ENCODE data around the gene BCL7A. TPM values are rescaled to one million over a fixed set of nuclear protein-coding genes. Genes with fewer than 3 reads are reported as not detected.

The BCL7A gene
- total and polyA plus RNA-seq, 9 of the 15 experiments (the other 6 are each of a cell fraction or from before 2014, with no cell fraction given), result 0.25 to 21.9 (median 14.9) TPM

GRCh38 chr12:122078141-122079032, 56.7 kb downstream of the BCL7A start, which contains the start of gene MLXIP (continued):
- TF ChIP-seq FOXP4 (CRISPR knock-in tag; IDR thresholded peaks at IDR 0.05; ENCODE audit: borderline replicate concordance) (no peak), ESRRB (CRISPR knock-in tag; IDR thresholded peaks at IDR 0.05; ENCODE audit: borderline replicate concordance) (no peak), ZNF830 (CRISPR knock-in tag; IDR thresholded peaks at IDR 0.05) (no peak), GTF2F1 (IDR thresholded peaks at IDR 0.05; ENCODE audit: low read depth, low read length) (no peak), ZNF311 (CRISPR knock-in tag; IDR thresholded peaks at IDR 0.05) (no peak), NFE2L1 (tag; IDR thresholded peaks at IDR 0.05; ENCODE audit: borderline replicate concordance, low read depth) (no peak), RNF2 (IDR thresholded peaks at IDR 0.05) (peak; percentile 76), E4F1 (CRISPR knock-in tag; IDR thresholded peaks at IDR 0.05; ENCODE audit: borderline replicate concordance) (no peak), HDAC2 (IDR thresholded peaks at IDR 0.05) (no peak)
- TF ChIP-seq, protein P1, sequence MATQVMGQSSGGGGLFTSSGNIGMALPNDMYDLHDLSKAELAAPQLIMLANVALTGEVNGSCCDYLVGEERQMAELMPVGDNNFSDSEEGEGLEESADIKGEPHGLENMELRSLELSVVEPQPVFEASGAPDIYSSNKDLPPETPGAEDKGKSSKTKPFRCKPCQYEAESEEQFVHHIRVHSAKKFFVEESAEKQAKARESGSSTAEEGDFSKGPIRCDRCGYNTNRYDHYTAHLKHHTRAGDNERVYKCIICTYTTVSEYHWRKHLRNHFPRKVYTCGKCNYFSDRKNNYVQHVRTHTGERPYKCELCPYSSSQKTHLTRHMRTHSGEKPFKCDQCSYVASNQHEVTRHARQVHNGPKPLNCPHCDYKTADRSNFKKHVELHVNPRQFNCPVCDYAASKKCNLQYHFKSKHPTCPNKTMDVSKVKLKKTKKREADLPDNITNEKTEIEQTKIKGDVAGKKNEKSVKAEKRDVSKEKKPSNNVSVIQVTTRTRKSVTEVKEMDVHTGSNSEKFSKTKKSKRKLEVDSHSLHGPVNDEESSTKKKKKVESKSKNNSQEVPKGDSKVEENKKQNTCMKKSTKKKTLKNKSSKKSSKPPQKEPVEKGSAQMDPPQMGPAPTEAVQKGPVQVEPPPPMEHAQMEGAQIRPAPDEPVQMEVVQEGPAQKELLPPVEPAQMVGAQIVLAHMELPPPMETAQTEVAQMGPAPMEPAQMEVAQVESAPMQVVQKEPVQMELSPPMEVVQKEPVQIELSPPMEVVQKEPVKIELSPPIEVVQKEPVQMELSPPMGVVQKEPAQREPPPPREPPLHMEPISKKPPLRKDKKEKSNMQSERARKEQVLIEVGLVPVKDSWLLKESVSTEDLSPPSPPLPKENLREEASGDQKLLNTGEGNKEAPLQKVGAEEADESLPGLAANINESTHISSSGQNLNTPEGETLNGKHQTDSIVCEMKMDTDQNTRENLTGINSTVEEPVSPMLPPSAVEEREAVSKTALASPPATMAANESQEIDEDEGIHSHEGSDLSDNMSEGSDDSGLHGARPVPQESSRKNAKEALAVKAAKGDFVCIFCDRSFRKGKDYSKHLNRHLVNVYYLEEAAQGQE (IDR thresholded peaks at IDR 0.05; ENCODE audit: borderline replicate concordance), result peak; percentile 21; the same call in 1 of the 2 replicates
- TF ChIP-seq, protein P1 (CRISPR knock-in tag; IDR thresholded peaks at IDR 0.05; ENCODE audit: low read depth), result no peak
- TF ChIP-seq, protein P2, sequence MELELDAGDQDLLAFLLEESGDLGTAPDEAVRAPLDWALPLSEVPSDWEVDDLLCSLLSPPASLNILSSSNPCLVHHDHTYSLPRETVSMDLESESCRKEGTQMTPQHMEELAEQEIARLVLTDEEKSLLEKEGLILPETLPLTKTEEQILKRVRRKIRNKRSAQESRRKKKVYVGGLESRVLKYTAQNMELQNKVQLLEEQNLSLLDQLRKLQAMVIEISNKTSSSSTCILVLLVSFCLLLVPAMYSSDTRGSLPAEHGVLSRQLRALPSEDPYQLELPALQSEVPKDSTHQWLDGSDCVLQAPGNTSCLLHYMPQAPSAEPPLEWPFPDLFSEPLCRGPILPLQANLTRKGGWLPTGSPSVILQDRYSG (tag; conservative IDR thresholded peaks at IDR 0.05; ENCODE audit: low read depth), result peak; percentile 87
